HCT116 (cell line): ENCODE data around the gene GEN1. TPM values are rescaled to one million over a fixed set of nuclear protein-coding genes. Genes with fewer than 3 reads are reported as not detected.

Experiments used
- ATAC-seq: fragments of 200-7000 bp; cut with Tn5 transposase; 2 replicates; pipeline ENCODE4 v1.9.1; 2020; ENCODE audit warnings: mild to moderate bottlenecking, moderate library complexity
- BruUV-seq: library from RNA; stranded (reverse); fragments of 400-500 nt; replicated peaks from 2 replicates; lab custom pipeline; 2021; lab: Mats Ljungman, UMichigan
- CTCF ChIA-PET: fragments of 300-600 bp; sonication (Branson Sonifier 250); formaldehyde crosslinking; loops from one replicate; lab custom pipeline; 2021; ENCODE audit warnings: antibody characterized with exemption; lab: Charles Lee
- POLR2A ChIA-PET: fragments of 300-600, 350-600 bp; sonication (Branson Sonifier 250); formaldehyde crosslinking; loops from one replicate; lab custom pipeline; 2021; ENCODE audit warnings: antibody characterized with exemption; lab: Charles Lee
- RAD21 ChIA-PET, 2 experiments: fragments of 300-600 bp; sonication (Branson Sonifier 250); formaldehyde crosslinking; loops; one replicate each; lab custom pipeline; 2023; ENCODE audit warnings: low total read pairs in 2 of 2; ENCODE audit not compliant: uncharacterized antibody in 2 of 2, unreplicated experiment in 2 of 2, low non-redundant PET in 1 of 2; lab: Charles Lee
- DNase-seq: peaks from one replicate; pipeline ENCODE4 v3.0.0-alpha.2; 2010; ENCODE audit warnings: low read depth, low spot score
- H2AFZ ChIP-seq: fragments of 200-600 bp; shearing (Covaris generic), sonication (generic); 2 replicates; pipeline ENCODE4 v1.6.1; 2017; ENCODE audit warnings: low read depth, mixed run types, mixed read lengths, antibody characterized with exemption, low read length; ENCODE audit not compliant: poor library complexity, severe bottlenecking
- H3K27ac ChIP-seq: 2 replicates; pipeline ENCODE4 v1.5.1; 2012; ENCODE audit warnings: low read depth, low read length
- H3K27me3 ChIP-seq: fragments of 200-600 bp; sonication (generic); 2 replicates; pipeline ENCODE4 v1.6.1; 2016; ENCODE audit warnings: mixed run types, low read length, mixed read lengths; ENCODE audit not compliant: insufficient read depth
- H3K36me3 ChIP-seq, 2 experiments: fragments of 200-500 bp in 1 of 2; fragments of 200-600 bp in 1 of 2; sonication (Bioruptor generic) in 1 of 2; sonication (generic) in 1 of 2; 2 replicates each; pipeline versions ENCODE4 v1.5.1 to v1.6.1; 2014 to 2016; ENCODE audit warnings: low read length in 2 of 2, inconsistent platforms in 1 of 2, mixed read lengths in 1 of 2, mixed run types in 1 of 2; ENCODE audit not compliant: insufficient read depth in 2 of 2, control insufficient read depth in 1 of 2
- H3K4me1 ChIP-seq, 2 experiments: fragments of 200-600 bp in 1 of 2; sonication (generic) in 1 of 2; 2 replicates each; pipeline versions ENCODE4 v1.5.1 to v1.6.1; 2012 to 2017; ENCODE audit warnings: low read length in 2 of 2, inconsistent platforms in 1 of 2, mild to moderate bottlenecking in 1 of 2, mixed read lengths in 1 of 2, mixed run types in 1 of 2, moderate library complexity in 1 of 2; ENCODE audit not compliant: insufficient read depth in 2 of 2, control insufficient read depth in 1 of 2
- H3K4me2 ChIP-seq: fragments of 200-600 bp; sonication (generic); 2 replicates; pipeline ENCODE4 v1.6.1; 2017; ENCODE audit warnings: mixed run types, low read length, mixed read lengths
- H3K4me3 ChIP-seq, 2 experiments: fragments of 200-600 bp in 1 of 2; sonication (generic) in 1 of 2; replicated peaks in 1 of 2; 2 replicates each; pipeline ENCODE4 v1.5.1; 2011 to 2016; ENCODE audit warnings: low read length in 2 of 2, control low read depth in 1 of 2, low read depth in 1 of 2, mild to moderate bottlenecking in 1 of 2, mixed read lengths in 1 of 2, mixed run types in 1 of 2
- H3K79me2 ChIP-seq: fragments of 200-600 bp; sonication (generic); 2 replicates; pipeline ENCODE4 v1.6.1; 2017; ENCODE audit warnings: mild to moderate bottlenecking, mixed run types, low read length, moderate library complexity, mixed read lengths; ENCODE audit not compliant: insufficient read depth
- H3K9ac ChIP-seq: fragments of 200-600 bp; sonication (generic); 2 replicates; pipeline ENCODE4 v1.6.1; 2016; ENCODE audit warnings: low read length, mixed read lengths
- H3K9me2 ChIP-seq: fragments of 200-600 bp; sonication (generic), shearing (Covaris generic); 2 replicates; pipeline ENCODE4 v1.6.1; 2017; ENCODE audit warnings: mixed run types, mild to moderate bottlenecking, moderate library complexity; ENCODE audit not compliant: insufficient read depth
- H3K9me3 ChIP-seq, 2 experiments: fragments of 200-500 bp in 1 of 2; fragments of 200-600 bp in 1 of 2; sonication (Bioruptor generic) in 1 of 2; sonication (generic) in 1 of 2; 2 replicates each; pipeline ENCODE4 v1.6.1; 2014 to 2017; ENCODE audit warnings: low read length in 2 of 2, mixed read lengths in 2 of 2, inconsistent platforms in 1 of 2, low read depth in 1 of 2, mild to moderate bottlenecking in 1 of 2, mixed run types in 1 of 2, moderate library complexity in 1 of 2; ENCODE audit not compliant: control insufficient read depth in 1 of 2, insufficient read depth in 1 of 2
- H4K20me1 ChIP-seq: fragments of 200-600 bp; sonication (generic), shearing (Covaris generic); 2 replicates; pipeline ENCODE4 v1.6.1; 2017; ENCODE audit warnings: mixed run types, mild to moderate bottlenecking, moderate library complexity; ENCODE audit not compliant: insufficient read depth
- CBX3 ChIP-seq: IDR thresholded peaks from 2 replicates; pipeline ENCODE4 v1.6.1; 2012; ENCODE audit warnings: low read depth
- CEBPB ChIP-seq: IDR thresholded peaks from 2 replicates; pipeline ENCODE4 v1.6.1; 2012; ENCODE audit warnings: low read depth
- EZH2phosphoT487 ChIP-seq: fragments of 200-600 bp; IDR thresholded peaks from 2 replicates; pipeline ENCODE4 v1.6.1; 2018; ENCODE audit warnings: antibody characterized with exemption, borderline replicate concordance
- POLR2A ChIP-seq: IDR thresholded peaks from 2 replicates; pipeline ENCODE4 v1.7.0; 2011; ENCODE audit warnings: borderline replicate concordance; ENCODE audit not compliant: insufficient read depth, insufficient read length; ENCODE audit errors: extremely low read depth
- POLR2AphosphoS5 ChIP-seq: IDR thresholded peaks from 2 replicates; pipeline ENCODE4 v1.6.1; 2011; ENCODE audit warnings: mild to moderate bottlenecking, low read depth, low read length, moderate library complexity
- SIN3A ChIP-seq: IDR thresholded peaks from 2 replicates; pipeline ENCODE4 v1.6.1; 2012; ENCODE audit warnings: low read depth
- ZFX ChIP-seq: fragments of 450-650 bp; IDR thresholded peaks from 2 replicates; pipeline ENCODE4 v1.6.1; 2017
- ZNF274 ChIP-seq: fragments of 200-500 bp; sonication (Bioruptor generic); IDR thresholded peaks from 2 replicates; pipeline ENCODE4 v1.6.1; 2014; ENCODE audit warnings: mild to moderate bottlenecking, low read depth, low read length, inconsistent platforms
- intact Hi-C: fragments of 100-400 bp; cut with micrococcal nuclease; formaldehyde crosslinking; loops from 2 replicates; pipeline ENCODE4 v1.10.0; 2022
- total RNA-seq: library from RNA; stranded (reverse); gene quantifications from one replicate; pipeline ENCODE4 v1.2.1, GENCODE V29; 2021; ENCODE audit not compliant: unreplicated experiment
- TF ChIP-seq, protein P1 (sequence below): IDR thresholded peaks from 2 replicates; pipeline ENCODE4 v1.6.1; 2012
- TF ChIP-seq, protein P2 (sequence below), 3 experiments: fragments of 200-600 bp in 1 of 3; sonication (generic) in 1 of 3; IDR thresholded peaks in 2 of 3; conservative IDR thresholded peaks in 1 of 3; 2 replicates each; pipeline ENCODE4 v1.5.1; 2012 to 2017; ENCODE audit warnings: low read depth in 2 of 3, low read length in 2 of 3, antibody characterized with exemption in 1 of 3, borderline replicate concordance in 1 of 3, control low read depth in 1 of 3, mild to moderate bottlenecking in 1 of 3, mixed read lengths in 1 of 3, mixed run types in 1 of 3, moderate library complexity in 1 of 3; ENCODE audit not compliant: insufficient read depth in 1 of 3
- TF ChIP-seq, protein P3 (sequence below): IDR thresholded peaks from 2 replicates; pipeline ENCODE4 v1.6.1; 2012; ENCODE audit warnings: low read depth

The GEN1 gene
- total RNA-seq, 1 experiment from 2014 or later, result 19.7 TPM

DNA sequence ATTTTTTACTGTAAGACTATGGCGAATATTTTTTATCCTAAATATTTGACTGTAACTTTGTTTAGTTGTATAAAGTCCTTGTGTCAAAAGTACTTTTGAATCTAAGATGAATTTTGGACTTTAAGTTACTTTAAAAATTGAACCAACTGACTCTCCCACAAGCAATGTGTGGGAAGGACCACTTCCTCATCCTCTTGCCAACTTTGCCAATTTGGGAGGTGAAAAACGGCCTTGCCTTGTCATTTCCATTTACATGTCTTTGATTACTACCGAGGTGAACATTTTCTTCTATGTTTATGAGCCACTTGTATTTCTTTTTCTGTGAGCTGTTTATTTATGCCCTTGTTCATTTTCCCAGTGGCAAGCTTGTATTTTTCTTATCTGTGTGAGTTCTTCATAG, 49.6 kb downstream of the GEN1 start:
- H3K27ac ChIP-seq, result no peak overlapping the region
- no peak overlapping the region for H3K9ac ChIP-seq
- BruUV-seq, result no TSS peak
- ChIA-PET POLR2A (no interaction called here), RAD21 (no interaction called here), CTCF (no interaction called here)
- no peaks in the 10 kb centered on the region for H4K20me1 ChIP-seq
- no peaks in the 10 kb centered on the region for H3K9me2 ChIP-seq
- H3K27me3 ChIP-seq, result peaks cover 9% of the 10 kb centered on the region; the same call in 1 of the 2 replicates
- TF ChIP-seq POLR2A (no peak), POLR2AphosphoS5 (no peak), EZH2phosphoT487 (no peak), ZNF274 (no peak), CBX3 (no peak), CEBPB (no peak), ZFX (no peak), SIN3A (no peak)
- TF ChIP-seq, protein P1, sequence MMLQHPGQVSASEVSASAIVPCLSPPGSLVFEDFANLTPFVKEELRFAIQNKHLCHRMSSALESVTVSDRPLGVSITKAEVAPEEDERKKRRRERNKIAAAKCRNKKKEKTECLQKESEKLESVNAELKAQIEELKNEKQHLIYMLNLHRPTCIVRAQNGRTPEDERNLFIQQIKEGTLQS, result no peak
- TF ChIP-seq, protein P2, sequence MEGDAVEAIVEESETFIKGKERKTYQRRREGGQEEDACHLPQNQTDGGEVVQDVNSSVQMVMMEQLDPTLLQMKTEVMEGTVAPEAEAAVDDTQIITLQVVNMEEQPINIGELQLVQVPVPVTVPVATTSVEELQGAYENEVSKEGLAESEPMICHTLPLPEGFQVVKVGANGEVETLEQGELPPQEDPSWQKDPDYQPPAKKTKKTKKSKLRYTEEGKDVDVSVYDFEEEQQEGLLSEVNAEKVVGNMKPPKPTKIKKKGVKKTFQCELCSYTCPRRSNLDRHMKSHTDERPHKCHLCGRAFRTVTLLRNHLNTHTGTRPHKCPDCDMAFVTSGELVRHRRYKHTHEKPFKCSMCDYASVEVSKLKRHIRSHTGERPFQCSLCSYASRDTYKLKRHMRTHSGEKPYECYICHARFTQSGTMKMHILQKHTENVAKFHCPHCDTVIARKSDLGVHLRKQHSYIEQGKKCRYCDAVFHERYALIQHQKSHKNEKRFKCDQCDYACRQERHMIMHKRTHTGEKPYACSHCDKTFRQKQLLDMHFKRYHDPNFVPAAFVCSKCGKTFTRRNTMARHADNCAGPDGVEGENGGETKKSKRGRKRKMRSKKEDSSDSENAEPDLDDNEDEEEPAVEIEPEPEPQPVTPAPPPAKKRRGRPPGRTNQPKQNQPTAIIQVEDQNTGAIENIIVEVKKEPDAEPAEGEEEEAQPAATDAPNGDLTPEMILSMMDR (IDR thresholded peaks at IDR 0.05 in 2 of 3, conservative IDR thresholded peaks at IDR 0.05 in 1 of 3; ENCODE audit: borderline replicate concordance in 1 of 3, insufficient read depth in 1 of 3, low read depth in 2 of 3, low read length in 2 of 3), result no peak
- TF ChIP-seq, protein P3, sequence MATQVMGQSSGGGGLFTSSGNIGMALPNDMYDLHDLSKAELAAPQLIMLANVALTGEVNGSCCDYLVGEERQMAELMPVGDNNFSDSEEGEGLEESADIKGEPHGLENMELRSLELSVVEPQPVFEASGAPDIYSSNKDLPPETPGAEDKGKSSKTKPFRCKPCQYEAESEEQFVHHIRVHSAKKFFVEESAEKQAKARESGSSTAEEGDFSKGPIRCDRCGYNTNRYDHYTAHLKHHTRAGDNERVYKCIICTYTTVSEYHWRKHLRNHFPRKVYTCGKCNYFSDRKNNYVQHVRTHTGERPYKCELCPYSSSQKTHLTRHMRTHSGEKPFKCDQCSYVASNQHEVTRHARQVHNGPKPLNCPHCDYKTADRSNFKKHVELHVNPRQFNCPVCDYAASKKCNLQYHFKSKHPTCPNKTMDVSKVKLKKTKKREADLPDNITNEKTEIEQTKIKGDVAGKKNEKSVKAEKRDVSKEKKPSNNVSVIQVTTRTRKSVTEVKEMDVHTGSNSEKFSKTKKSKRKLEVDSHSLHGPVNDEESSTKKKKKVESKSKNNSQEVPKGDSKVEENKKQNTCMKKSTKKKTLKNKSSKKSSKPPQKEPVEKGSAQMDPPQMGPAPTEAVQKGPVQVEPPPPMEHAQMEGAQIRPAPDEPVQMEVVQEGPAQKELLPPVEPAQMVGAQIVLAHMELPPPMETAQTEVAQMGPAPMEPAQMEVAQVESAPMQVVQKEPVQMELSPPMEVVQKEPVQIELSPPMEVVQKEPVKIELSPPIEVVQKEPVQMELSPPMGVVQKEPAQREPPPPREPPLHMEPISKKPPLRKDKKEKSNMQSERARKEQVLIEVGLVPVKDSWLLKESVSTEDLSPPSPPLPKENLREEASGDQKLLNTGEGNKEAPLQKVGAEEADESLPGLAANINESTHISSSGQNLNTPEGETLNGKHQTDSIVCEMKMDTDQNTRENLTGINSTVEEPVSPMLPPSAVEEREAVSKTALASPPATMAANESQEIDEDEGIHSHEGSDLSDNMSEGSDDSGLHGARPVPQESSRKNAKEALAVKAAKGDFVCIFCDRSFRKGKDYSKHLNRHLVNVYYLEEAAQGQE, result no peak
- H3K4me2 ChIP-seq, result no peak overlapping the region
- H3K36me3 ChIP-seq, result no peaks in the 10 kb centered on the region
- no peaks in the 10 kb centered on the region for H3K79me2 ChIP-seq
- intact Hi-C loops, result no loop called here
- no peak overlapping the region for H2AFZ ChIP-seq
- DNase-seq (no peak), ATAC-seq (no peak)
- no peak overlapping the region for H3K4me3 ChIP-seq
- H3K4me1 ChIP-seq, result no peaks in the 10 kb centered on the region
- no peaks in the 10 kb centered on the region for H3K9me3 ChIP-seq
